WTC11 (cell line): Measurements from ENCODE around the gene CDK5RAP2. TPM values are rescaled to one million over a fixed set of nuclear protein-coding genes. Genes with fewer than 3 reads are reported as not detected.

Source experiments
- ATAC-seq: fragments of 200-7000 bp; cut with Tn5 transposase; 2 replicates; pipeline ENCODE4 v1.10.0; 2021; ENCODE audit warnings: mild to moderate bottlenecking, moderate library complexity
- CTCF ChIA-PET: fragments of 300-600 bp; sonication (Branson Sonifier 250); formaldehyde crosslinking; loops from one replicate; lab custom pipeline; 2021; ENCODE audit warnings: antibody characterized with exemption; lab: Charles Lee
- POLR2A ChIA-PET: fragments of 350-600 bp; sonication (Branson Sonifier 250); formaldehyde crosslinking; loops from one replicate; lab custom pipeline; 2021; ENCODE audit warnings: antibody characterized with exemption; lab: Charles Lee
- DNase-seq: peaks from one replicate; pipeline ENCODE4 v3.0.0; 2021; ENCODE audit warnings: low spot score
- H3K27ac Mint-ChIP-seq: 2 replicates; pipeline ENCODE4 v1.8.0; 2021; ENCODE audit warnings: mixed read lengths
- H3K27me3 Mint-ChIP-seq: 2 replicates; pipeline ENCODE4 v1.8.0; 2021; ENCODE audit warnings: low read depth, mild to moderate bottlenecking, moderate library complexity, mixed read lengths
- H3K36me3 Mint-ChIP-seq: 2 replicates; pipeline ENCODE4 v1.8.0; 2021; ENCODE audit warnings: mixed read lengths
- H3K4me1 Mint-ChIP-seq: 2 replicates; pipeline ENCODE4 v1.8.0; 2022; ENCODE audit warnings: mixed read lengths
- H3K4me3 Mint-ChIP-seq: 2 replicates; pipeline ENCODE4 v1.8.0; 2021; ENCODE audit warnings: mild to moderate bottlenecking, moderate library complexity, mixed read lengths
- H3K9me3 Mint-ChIP-seq: 2 replicates; pipeline ENCODE4 v1.8.0; 2021; ENCODE audit warnings: mixed read lengths
- ATF6 ChIP-seq: sonication (generic); formaldehyde crosslinking; IDR thresholded peaks from 2 replicates; pipeline ENCODE4 v1.8.1; 2023; ENCODE audit warnings: mild to moderate bottlenecking, missing genetic modification reagents
- CREM ChIP-seq: sonication (generic); formaldehyde crosslinking; IDR thresholded peaks from 2 replicates; pipeline ENCODE4 v1.8.1; 2022; ENCODE audit warnings: mild to moderate bottlenecking, missing genetic modification reagents, moderate library complexity
- FOXJ3 ChIP-seq: sonication (generic); formaldehyde crosslinking; IDR thresholded peaks from 2 replicates; pipeline ENCODE4 v1.9.0; 2021; ENCODE audit warnings: missing genetic modification reagents, mild to moderate bottlenecking, borderline replicate concordance
- GRHL2 ChIP-seq: fragments of 250-450 bp; sonication (Bioruptor Pico); IDR thresholded peaks from 2 replicates; pipeline ENCODE4 v1.8.0; 2022; ENCODE audit warnings: mild to moderate bottlenecking, moderate library complexity; ENCODE audit not compliant: insufficient replicate concordance, severe bottlenecking
- NFYB ChIP-seq: sonication (generic); formaldehyde crosslinking; conservative IDR thresholded peaks from 2 replicates; pipeline ENCODE4 v1.8.0; 2022; ENCODE audit warnings: low read depth, missing genetic modification reagents
- SMAD4 ChIP-seq: sonication (generic); formaldehyde crosslinking; IDR thresholded peaks from 2 replicates; pipeline ENCODE4 v1.8.0; 2022; ENCODE audit warnings: mild to moderate bottlenecking, missing genetic modification reagents
- TCF7 ChIP-seq: sonication (generic); formaldehyde crosslinking; IDR thresholded peaks from 2 replicates; pipeline ENCODE4 v1.8.0; 2022; ENCODE audit warnings: mild to moderate bottlenecking, low read depth, missing genetic modification reagents, moderate library complexity
- ZNF121 ChIP-seq: sonication (generic); formaldehyde crosslinking; IDR thresholded peaks from 2 replicates; pipeline ENCODE4 v1.8.0; 2023; ENCODE audit warnings: missing genetic modification reagents
- ZNF232 ChIP-seq: sonication (generic); formaldehyde crosslinking; IDR thresholded peaks from 2 replicates; pipeline ENCODE4 v1.8.0; 2022; ENCODE audit warnings: mild to moderate bottlenecking, missing genetic modification reagents
- ZNF281 ChIP-seq: sonication (generic); formaldehyde crosslinking; IDR thresholded peaks from 2 replicates; pipeline ENCODE4 v1.8.0; 2023; ENCODE audit warnings: mild to moderate bottlenecking, missing genetic modification reagents
- ZNF425 ChIP-seq: fragments of 250-450 bp; sonication (Bioruptor Pico); conservative IDR thresholded peaks from 2 replicates; pipeline ENCODE4 v1.9.0; 2021; ENCODE audit warnings: mild to moderate bottlenecking
- total RNA-seq: library from RNA; stranded (reverse); gene quantifications from 3 replicates; pipeline ENCODE4 v1.2.3, GENCODE V29; 2021
- TF ChIP-seq, protein P1 (sequence below): sonication (generic); formaldehyde crosslinking; IDR thresholded peaks from 2 replicates; pipeline ENCODE4 v1.8.1; 2023; ENCODE audit warnings: mild to moderate bottlenecking, missing genetic modification reagents, borderline replicate concordance
- TF ChIP-seq, protein P2 (sequence below): sonication (generic); formaldehyde crosslinking; IDR thresholded peaks from 2 replicates; pipeline ENCODE4 v1.8.0; 2022; ENCODE audit warnings: mild to moderate bottlenecking, missing genetic modification reagents
- TF ChIP-seq, protein P3 (sequence below): sonication (generic); formaldehyde crosslinking; IDR thresholded peaks from 2 replicates; pipeline ENCODE4 v1.8.1; 2022; ENCODE audit warnings: mild to moderate bottlenecking, moderate library complexity, missing genetic modification reagents
- TF ChIP-seq, protein P4 (sequence below): sonication (generic); formaldehyde crosslinking; IDR thresholded peaks from 2 replicates; pipeline ENCODE4 v1.8.1; 2022; ENCODE audit warnings: low read depth, missing genetic modification reagents, borderline replicate concordance

Gene CDK5RAP2
- total RNA-seq, 1 experiment from 2014 or later, result 48.3 TPM

- TF ChIP-seq, protein P1, sequence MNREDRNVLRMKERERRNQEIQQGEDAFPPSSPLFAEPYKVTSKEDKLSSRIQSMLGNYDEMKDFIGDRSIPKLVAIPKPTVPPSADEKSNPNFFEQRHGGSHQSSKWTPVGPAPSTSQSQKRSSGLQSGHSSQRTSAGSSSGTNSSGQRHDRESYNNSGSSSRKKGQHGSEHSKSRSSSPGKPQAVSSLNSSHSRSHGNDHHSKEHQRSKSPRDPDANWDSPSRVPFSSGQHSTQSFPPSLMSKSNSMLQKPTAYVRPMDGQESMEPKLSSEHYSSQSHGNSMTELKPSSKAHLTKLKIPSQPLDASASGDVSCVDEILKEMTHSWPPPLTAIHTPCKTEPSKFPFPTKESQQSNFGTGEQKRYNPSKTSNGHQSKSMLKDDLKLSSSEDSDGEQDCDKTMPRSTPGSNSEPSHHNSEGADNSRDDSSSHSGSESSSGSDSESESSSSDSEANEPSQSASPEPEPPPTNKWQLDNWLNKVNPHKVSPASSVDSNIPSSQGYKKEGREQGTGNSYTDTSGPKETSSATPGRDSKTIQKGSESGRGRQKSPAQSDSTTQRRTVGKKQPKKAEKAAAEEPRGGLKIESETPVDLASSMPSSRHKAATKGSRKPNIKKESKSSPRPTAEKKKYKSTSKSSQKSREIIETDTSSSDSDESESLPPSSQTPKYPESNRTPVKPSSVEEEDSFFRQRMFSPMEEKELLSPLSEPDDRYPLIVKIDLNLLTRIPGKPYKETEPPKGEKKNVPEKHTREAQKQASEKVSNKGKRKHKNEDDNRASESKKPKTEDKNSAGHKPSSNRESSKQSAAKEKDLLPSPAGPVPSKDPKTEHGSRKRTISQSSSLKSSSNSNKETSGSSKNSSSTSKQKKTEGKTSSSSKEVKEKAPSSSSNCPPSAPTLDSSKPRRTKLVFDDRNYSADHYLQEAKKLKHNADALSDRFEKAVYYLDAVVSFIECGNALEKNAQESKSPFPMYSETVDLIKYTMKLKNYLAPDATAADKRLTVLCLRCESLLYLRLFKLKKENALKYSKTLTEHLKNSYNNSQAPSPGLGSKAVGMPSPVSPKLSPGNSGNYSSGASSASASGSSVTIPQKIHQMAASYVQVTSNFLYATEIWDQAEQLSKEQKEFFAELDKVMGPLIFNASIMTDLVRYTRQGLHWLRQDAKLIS (CRISPR knock-in tag), result no peak
- TF ChIP-seq ZNF232 (CRISPR knock-in tag) (no peak), SMAD4 (CRISPR knock-in tag) (no peak), NFYB (CRISPR knock-in tag) (no peak), ZNF425 (CRISPR knock-in tag) (no peak)
- TF ChIP-seq, protein P2, sequence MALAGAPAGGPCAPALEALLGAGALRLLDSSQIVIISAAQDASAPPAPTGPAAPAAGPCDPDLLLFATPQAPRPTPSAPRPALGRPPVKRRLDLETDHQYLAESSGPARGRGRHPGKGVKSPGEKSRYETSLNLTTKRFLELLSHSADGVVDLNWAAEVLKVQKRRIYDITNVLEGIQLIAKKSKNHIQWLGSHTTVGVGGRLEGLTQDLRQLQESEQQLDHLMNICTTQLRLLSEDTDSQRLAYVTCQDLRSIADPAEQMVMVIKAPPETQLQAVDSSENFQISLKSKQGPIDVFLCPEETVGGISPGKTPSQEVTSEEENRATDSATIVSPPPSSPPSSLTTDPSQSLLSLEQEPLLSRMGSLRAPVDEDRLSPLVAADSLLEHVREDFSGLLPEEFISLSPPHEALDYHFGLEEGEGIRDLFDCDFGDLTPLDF (CRISPR knock-in tag), result no peak
- TF ChIP-seq, protein P3, sequence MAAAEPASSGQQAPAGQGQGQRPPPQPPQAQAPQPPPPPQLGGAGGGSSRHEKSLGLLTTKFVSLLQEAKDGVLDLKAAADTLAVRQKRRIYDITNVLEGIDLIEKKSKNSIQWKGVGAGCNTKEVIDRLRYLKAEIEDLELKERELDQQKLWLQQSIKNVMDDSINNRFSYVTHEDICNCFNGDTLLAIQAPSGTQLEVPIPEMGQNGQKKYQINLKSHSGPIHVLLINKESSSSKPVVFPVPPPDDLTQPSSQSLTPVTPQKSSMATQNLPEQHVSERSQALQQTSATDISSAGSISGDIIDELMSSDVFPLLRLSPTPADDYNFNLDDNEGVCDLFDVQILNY (CRISPR knock-in tag), result no peak
- TF ChIP-seq, protein P4, sequence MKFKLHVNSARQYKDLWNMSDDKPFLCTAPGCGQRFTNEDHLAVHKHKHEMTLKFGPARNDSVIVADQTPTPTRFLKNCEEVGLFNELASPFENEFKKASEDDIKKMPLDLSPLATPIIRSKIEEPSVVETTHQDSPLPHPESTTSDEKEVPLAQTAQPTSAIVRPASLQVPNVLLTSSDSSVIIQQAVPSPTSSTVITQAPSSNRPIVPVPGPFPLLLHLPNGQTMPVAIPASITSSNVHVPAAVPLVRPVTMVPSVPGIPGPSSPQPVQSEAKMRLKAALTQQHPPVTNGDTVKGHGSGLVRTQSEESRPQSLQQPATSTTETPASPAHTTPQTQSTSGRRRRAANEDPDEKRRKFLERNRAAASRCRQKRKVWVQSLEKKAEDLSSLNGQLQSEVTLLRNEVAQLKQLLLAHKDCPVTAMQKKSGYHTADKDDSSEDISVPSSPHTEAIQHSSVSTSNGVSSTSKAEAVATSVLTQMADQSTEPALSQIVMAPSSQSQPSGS (CRISPR knock-in tag), result no peak
Observed at GRCh38 chr9:120446671-120447070, 133.3 kb downstream of the CDK5RAP2 start (continued).

GRCh38 chr9:120443976-120444375, 136.0 kb downstream of the CDK5RAP2 start:
- no peak for DNase-seq
- ATAC-seq, result no peak
- Mint-ChIP-seq H3K27me3 (no peaks in the 10 kb centered on the region), H3K36me3 (peaks cover 29% of the 10 kb centered on the region), H3K27ac (no peak overlapping the region), H3K4me1 (no peaks in the 10 kb centered on the region), H3K4me3 (no peak overlapping the region), H3K9me3 (no peaks in the 10 kb centered on the region)
- ChIA-PET POLR2A (no interaction called here), CTCF (interaction anchor here (2.0 kb wide), 1 partner anchor 33 kb away, joined by 5 read pairs; no protein-coding TSS in a partner anchor)
- TF ChIP-seq FOXJ3 (CRISPR knock-in tag) (no peak), CREM (CRISPR knock-in tag) (no peak), ZNF281 (CRISPR knock-in tag) (no peak), GRHL2 (CRISPR knock-in tag) (no peak), TCF7 (no peak), ATF6 (CRISPR knock-in tag) (no peak), ZNF121 (CRISPR knock-in tag) (no peak)
- TF ChIP-seq, protein P1 (CRISPR knock-in tag), result no peak
